Measurements from ENCODE around the gene ACSBG1. TPM values are rescaled to one million over a fixed set of nuclear protein-coding genes. Genes with fewer than 3 reads are reported as not detected.
A peak's percentile ranks its signal among the peaks of the same experiment; 100 is the strongest.

Gene ACSBG1
- total and polyA plus RNA-seq, 2 of the 8 experiments (the other 6 are each of a cell fraction or from before 2014, with no cell fraction given): 5.4 to 7.1 TPM

DNA sequence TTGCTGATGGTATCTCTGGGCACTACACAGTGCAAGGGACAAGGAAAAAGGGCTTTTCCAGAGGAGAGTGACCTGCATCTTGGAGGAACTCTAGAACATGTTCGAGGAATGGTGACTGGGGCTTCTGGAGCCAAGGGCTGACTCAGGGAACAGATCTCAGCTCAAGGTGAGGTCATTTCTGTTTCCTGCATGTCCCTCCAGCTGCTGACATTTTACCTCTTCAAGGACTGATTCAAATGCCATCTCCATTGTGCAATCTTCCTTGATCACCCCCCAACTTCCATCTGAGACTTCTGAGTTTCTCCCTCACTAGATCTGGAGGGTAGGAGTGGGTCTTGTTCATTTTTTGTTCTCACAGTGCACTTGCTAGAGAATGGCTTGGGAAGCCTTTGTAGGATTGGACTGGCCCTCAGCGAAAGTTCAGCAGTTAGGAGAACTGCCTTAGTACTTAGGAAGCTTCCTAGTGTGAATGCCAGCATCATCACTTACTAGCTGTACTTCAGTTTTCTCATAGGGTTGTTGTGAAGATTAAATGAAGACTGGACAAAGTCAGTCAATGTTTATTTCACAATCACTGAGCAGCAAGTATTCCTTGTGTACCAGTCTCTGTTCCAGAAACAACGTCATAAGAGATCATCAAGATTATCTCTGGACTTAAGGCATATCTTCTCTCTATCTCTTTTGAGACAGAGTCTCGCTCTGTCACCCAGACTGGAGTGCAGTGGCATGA, 87.8 kb downstream of the ACSBG1 start:
- 83% methylated on average over 4 of the region's 4 CpGs; no CpG with 5 or more reads in 1 of the 2 experiments for WGBS, 2 experiments (ENCODE audit: extremely low coverage in 1 of 2, insufficient coverage in 1 of 2, insufficient read length in 1 of 2, insufficient replicate concordance in 2 of 2, low coverage in 1 of 2, low lambda C conversion rate in 2 of 2, missing lambda C conversion rate in 1 of 2)
- no peak for FAIRE-seq
- POLR2A ChIA-PET (ENCODE audit: partially characterized antibody): no interaction called here

More for the DNA sequence above, 87.8 kb downstream of the ACSBG1 start:
- Histone ChIP-seq H2AFZ (ENCODE audit: low read length) (no peak overlapping the region), H3K4ac (replicated peaks; ENCODE audit: insufficient read length, low read depth, low read length) (no peak overlapping the region), H2BK120ac (replicated peaks; ENCODE audit: low read depth, low read length) (no peak overlapping the region), H3K27ac (ENCODE audit: low read depth, low read length) (no peak overlapping the region), H3K79me2 (ENCODE audit: control insufficient read depth in 1 of 2, insufficient read depth in 2 of 2, low read length in 2 of 2) (no peaks in the 10 kb centered on the region), H3K9ac (replicated peaks in 1 of 4; ENCODE audit: extremely low read depth in 1 of 4, low read depth in 3 of 4, low read length in 3 of 4) (no peak overlapping the region), H3K23ac (ENCODE audit: insufficient read length) (no peak overlapping the region), H4K5ac (ENCODE audit: insufficient read length, low read depth, low read length) (no peak overlapping the region), H2BK12ac (ENCODE audit: low read depth, low read length) (no peak overlapping the region), H3K4me2 (ENCODE audit: insufficient read depth in 1 of 2, low read depth in 2 of 2, low read length in 2 of 2) (no peak overlapping the region), H2BK15ac (ENCODE audit: low read length) (no peak overlapping the region), H3K9me3 (ENCODE audit: insufficient read depth in 2 of 2, low read depth in 1 of 2, low read length in 1 of 2) (no peaks in the 10 kb centered on the region), H2BK5ac (ENCODE audit: low read depth, low read length) (no peak overlapping the region), H4K8ac (ENCODE audit: extremely low read depth, insufficient read depth, low read length) (no peak overlapping the region), H3K14ac (ENCODE audit: insufficient read length) (no peak overlapping the region), H3K27me3 (replicated peaks in 1 of 4; ENCODE audit: control insufficient read depth in 3 of 4, extremely low read depth in 1 of 4, insufficient read depth in 3 of 4, low read length in 3 of 4) (no peaks in the 10 kb centered on the region; a peak in 1 of 7 replicates), H3K4me1 (replicated peaks in 1 of 4; ENCODE audit: control insufficient read depth in 3 of 4, insufficient read depth in 4 of 4, low read length in 3 of 4) (peaks cover 0 to 4% (median 0%) of the 10 kb centered on the region in 4 experiments; a peak in 2 of 7 replicates), H2BK20ac (ENCODE audit: low read length) (no peak overlapping the region), H3K4me3 (ENCODE audit: extremely low read depth in 1 of 4, insufficient read depth in 2 of 4, low read depth in 3 of 4, low read length in 4 of 4) (no peak overlapping the region), H4K91ac (replicated peaks; ENCODE audit: insufficient read length, low read length) (no peak overlapping the region), H3K18ac (ENCODE audit: extremely low read depth, low read length) (no peak overlapping the region), H3K79me1 (ENCODE audit: low read depth, low read length) (no peaks in the 10 kb centered on the region), H3K36me3 (ENCODE audit: control insufficient read depth in 2 of 4, insufficient read depth in 4 of 4, low read length in 3 of 4) (no peaks in the 10 kb centered on the region), H3K23me2 (ENCODE audit: low read depth, low read length) (peaks cover 10% of the 10 kb centered on the region), H3K56ac (replicated peaks; ENCODE audit: insufficient read length, low read depth, low read length) (no peak overlapping the region), H4K20me1 (replicated peaks in 1 of 2; ENCODE audit: control insufficient read depth in 1 of 2, insufficient read depth in 2 of 2, low read length in 2 of 2) (peaks cover 0 to 5% of the 10 kb centered on the region in 2 experiments), H2AK5ac (ENCODE audit: low read depth, low read length) (no peak overlapping the region)
- CTCF ChIA-PET (ENCODE audit: partially characterized antibody): interaction anchor here (0.6 to 2.4 kb wide), 8 partner anchors 7 to 182 kb away, joined by 3 to 13 read pairs (median 4); partner anchors contain the start of gene CIB2
- TF ChIP-seq HDAC6 (IDR thresholded peaks at IDR 0.05; ENCODE audit: low read depth, low read length) (no peak), CEBPB (IDR thresholded peaks at IDR 0.05; ENCODE audit: low read depth, low read length) (peak; percentile 94)
- no peak for DNase-seq (ENCODE audit: low read depth in 1 of 2, low spot score in 2 of 2)

Data from H1 (cell line).